Mucosa of gallbladder (tissue), 1 donor: ENCODE results near the gene ANKRD13D. TPM values are rescaled to one million over a fixed set of nuclear protein-coding genes. Genes with fewer than 3 reads are reported as not detected.
A peak's percentile ranks its signal among the peaks of the same experiment; 100 is the strongest.

Experiments used
- DNase-seq: peaks from one replicate; pipeline ENCODE4 v3.0.0-alpha.2; 2020; ENCODE audit warnings: low spot score
- total RNA-seq: library from RNA; stranded (reverse); gene quantifications from one replicate; pipeline ENCODE4 v1.2.1, GENCODE V29; 2021
- donor health status: DM: no; HTN: no; CAD: no.

ANKRD13D gene
- total RNA-seq, 1 donor from 2014 or later: 80.5 TPM

GRCh38 chr11:67261946-67262681, 27.0 kb upstream of the ANKRD13D start:
- no peak for DNase-seq

DNA sequence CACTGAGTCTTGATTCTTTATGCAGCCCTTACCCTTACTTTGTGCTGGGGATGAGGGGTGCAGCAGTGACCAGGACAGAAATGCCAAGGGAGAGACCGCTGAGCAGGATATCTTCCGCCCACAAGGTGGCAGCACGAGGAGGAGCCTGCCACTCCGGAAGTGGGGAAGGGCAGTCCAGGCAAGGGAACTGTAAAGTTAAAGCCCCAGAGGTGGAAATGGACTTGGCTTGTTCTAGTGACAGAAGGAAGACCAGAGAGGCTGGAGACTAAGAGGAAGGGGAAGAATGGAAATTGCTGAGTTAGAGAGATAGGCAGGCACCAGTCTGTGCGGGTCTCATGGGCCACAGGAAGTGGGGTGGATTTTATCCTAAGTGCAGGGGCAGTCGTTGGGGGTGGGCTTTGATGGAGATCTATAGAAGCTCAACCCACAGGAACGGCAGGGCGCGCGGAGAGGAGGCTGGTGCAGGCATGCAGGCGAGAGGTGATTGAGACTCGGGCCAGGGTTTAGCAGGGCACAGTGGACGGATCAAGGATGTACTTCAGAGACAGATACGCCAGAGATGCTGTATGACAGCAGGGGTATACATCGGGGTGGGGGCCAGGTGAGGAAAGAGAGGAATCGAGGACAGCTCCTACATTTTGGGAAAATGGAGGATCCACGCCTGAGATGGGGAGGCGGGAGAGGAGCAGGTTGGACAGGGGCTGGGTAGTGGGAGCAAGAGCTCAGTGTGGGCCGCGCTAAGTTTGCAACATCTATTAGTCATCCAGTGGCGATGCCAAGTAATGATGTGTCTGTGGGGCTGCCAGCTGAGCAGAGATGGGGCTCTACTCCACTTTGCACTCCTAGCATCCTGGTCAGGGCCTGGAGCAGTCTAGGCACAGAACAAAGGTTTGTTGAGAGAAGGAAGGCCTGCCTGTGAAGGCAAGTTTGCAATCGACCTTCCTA, 26.1 kb upstream of the ANKRD13D start:
- DNase-seq: peak; percentile 82

DNA sequence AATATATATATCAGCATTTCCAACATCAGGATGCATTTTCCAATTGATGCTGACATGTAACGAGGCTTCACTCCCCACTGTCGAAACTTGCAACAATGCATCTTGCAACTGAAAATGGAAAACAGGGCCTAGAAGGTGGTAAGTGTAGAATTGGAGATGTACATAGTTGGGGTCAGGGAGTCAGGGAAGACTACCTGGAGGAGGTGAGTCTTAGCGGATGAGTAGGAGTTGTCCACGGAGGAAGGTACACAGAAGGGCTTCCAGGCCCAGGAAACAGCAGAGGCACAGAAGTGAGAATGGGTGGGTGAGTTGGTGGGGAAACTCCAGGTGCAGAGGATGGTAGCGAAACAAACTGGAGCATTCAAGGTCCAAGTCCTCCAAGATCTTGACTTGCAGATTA, 24.8 kb upstream of the ANKRD13D start:
- DNase-seq: no peak

DNA sequence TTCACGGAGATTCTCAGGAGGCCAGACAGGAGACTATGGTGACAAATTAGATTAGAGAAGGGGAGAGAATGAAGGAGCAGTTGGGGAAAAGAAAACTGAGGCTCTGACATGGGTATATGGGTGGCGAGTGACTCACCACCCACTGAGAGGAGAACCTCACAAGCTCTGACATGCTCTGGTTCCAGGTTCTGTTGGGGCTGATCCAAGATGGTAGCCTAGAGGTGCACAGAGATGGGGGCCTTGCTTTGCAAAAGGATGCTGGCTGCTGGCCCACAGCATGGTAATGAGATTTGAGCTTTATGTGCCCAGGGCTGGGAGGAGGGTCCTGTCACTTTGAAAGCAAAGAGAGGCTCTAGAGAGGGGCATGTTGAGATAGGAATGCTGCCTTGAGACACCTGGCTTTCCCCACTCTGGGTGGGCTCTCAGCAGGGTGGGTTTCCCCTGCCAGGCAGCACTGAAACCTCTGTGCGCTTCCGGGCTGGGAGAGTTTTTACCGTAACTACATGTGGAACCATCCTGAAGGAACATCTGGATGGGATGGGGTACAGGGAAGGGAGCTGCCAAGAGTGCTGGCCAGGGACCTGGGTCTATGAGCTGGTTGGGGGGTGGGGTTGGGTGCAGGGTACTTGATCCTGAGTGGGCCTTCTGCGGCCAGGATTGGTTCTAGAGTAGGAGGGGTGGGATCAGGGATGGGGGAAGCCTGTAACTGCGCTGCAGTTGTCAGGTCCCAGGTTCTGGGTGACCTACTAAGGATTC, 24.0 kb upstream of the ANKRD13D start:
- DNase-seq: no peak

DNA sequence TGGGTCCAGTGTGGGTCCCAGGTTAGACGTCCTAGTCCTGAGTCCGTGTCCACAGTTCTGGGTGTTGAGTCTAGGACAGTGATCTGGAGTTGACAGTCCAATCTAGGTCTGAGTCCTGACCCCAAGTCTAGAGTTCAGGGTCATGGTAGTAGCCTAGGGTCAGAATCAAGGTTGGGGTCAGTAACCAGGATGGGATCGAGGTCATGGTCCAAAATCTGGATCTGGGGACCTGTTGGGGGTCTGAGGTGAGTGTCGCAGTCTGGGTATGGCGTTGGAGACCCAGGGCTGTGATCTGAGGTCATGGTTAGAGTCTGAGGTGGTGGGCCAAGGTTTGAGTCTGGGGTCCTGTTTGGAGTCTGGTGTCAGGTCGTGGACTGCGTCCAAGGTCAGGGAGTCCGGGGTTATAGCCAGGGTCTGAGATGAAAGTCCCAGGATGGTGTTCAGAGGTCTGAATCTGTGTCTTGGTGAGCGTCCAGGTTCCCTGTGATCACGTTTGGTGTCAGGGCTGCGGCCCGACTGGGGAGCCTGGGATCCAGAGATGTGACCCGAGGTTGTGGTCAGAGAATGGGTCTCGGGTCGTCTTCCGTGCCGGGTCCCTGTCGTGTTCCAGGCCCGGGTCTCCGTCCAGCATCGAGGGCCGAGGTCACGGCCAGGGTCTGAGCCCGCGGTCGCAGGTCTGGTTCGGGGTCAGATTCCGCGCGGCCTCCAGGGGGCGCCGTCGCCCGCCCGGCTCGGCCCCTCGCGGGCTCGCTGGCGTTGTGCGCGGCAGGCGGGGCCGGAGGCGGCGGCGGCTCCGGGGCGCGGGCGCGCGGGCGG, 23.3 kb upstream of the ANKRD13D start:
- DNase-seq: peak; percentile 76

- DNase-seq: no peak
These were observed 22.5 kb upstream of the ANKRD13D start, which contains the start of gene GRK2 for GRCh38 chr11:67266449-67267187. Gene GRK2, plus strand, starts transcription at chr11:67266473. Its CDS starts 227 bp downstream, at chr11:67266700.

DNA sequence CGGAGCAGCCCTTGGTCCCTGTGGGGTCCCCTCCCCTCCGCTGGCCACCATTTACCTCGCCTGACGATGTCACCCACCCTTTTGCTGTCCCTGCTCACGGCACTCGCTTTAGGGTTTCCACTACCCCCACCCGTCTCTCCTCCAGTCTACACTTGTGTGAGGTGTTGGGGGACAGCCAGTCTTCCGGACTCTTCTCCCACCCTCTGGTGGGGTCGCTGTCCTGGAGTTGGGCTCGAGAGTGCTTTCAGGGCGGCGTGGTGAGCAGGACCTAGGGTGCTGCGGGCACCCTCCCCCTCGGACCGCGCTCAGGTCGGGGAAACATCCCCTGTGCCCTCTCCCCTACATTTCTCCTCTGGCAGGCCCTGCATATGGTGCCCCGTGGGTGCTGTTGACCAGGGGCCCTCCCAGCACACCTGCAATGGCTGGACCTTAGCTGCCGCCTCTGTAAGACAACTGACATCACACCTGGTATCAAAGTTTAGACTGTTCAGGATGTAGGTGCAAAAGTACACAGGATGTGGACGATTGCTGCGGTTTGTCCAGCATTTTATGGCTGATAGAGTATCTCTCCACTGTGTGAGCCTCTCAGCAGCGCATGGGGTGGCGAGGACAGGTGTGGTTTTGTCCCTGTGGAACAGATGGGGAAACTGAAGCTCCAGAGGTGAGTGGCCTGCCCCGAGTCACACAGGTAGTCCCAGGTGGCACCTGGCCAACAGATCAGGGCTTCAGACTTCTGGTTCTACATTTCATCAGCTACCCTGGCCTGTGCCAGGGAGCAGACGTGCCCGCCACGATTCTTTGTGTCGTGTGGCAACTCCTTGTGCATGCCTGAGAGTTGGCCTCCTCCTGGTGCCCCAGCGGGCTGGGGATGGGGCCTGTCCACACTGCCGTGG, 21.7 kb upstream of the ANKRD13D start:
- DNase-seq: no peak

GRCh38 chr11:67268081-67268961, 20.8 kb upstream of the ANKRD13D start:
- DNase-seq: no peak

GRCh38 chr11:67268962-67269268, 20.2 kb upstream of the ANKRD13D start:
- no peak for DNase-seq

DNA sequence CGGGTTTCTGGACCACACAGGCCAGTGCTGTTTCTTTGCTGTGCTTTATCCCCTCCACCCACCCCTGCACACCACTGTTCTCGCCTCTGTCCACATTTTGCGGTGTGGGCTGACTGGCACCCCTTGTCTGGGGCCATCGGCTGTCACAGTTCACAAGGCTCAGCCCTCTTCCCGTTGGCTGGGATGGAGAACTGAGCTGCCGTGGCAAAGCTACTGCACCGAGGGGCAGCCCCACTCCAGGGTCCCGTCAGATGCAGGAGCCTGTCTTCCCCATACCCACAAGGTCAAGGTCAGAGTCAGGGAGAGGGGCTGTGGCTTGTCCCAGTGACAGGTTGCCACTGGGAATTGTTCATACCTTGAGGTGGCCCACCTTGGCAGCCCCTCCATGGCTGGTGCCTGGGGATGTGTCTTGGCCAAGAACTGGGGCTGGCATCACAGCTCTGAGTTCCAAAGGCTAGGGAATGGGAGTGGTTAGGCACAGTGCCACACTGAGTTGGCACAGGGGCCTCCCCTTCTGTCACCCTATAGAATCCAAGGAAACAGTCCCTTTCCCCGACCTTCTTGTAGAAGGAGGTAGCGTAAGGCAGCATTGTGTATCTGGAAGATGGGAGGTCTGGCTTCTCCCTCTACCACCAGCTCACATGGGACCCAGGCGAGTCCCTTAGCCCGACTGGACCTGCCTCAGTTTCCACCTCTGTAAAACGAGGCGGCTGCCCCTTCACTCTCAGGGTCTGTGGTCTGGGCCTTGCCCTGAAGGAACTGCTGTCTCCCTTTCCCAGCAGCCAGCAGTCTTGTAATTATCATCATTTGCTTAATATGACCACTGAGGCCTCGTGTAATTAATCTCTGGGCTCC, 19.5 kb upstream of the ANKRD13D start:
- no peak for DNase-seq

DNA sequence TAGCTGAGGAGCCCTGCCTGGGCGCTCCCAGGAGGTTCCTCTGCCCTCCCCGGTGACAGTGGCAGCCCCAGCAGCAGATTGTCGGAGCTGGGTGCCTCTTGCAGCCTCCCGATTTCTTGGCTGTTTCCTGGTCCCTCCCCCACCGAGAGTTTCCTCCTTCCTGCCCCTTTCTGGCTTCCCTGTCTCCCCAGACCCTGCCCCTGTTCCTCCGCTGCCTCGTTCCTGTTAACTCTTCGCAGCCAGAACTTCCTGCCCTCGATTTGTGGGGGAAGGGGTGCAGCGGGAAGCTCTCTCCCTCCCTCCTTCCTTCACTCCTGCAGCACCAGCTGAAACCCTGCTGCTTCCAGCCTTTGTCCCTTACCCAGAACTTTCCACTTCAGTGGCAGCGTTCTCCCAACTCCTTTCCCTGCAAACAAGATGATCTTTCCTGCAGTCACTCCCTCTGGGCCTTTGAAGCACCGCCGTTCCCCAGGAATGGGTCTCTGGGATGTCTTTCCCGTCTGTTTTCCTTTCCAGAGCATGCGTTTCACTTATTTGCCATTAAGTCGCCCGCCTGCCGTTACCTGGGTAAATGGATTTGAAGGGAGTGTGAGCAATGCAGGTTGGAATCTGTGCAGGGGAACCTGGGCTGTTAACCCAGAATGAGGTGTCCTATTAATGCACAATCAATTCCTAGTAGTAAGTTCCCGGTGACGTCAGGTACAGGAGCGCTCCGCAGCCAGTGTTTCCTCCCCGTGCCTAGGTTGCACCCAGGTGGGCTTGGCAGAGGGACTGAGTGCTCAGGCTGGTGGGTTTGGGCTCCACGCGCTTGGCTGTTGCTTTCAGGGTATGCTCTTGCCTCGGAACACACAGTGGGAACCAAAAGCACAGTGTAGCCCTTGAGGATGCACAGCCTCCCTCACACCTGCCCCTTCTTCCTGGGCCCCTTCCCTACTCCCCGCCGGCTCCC, 18.6 kb upstream of the ANKRD13D start:
- DNase-seq: no peak

- no peak for DNase-seq
These were observed 17.9 kb upstream of the ANKRD13D start for GRCh38 chr11:67271205-67271540.

DNA sequence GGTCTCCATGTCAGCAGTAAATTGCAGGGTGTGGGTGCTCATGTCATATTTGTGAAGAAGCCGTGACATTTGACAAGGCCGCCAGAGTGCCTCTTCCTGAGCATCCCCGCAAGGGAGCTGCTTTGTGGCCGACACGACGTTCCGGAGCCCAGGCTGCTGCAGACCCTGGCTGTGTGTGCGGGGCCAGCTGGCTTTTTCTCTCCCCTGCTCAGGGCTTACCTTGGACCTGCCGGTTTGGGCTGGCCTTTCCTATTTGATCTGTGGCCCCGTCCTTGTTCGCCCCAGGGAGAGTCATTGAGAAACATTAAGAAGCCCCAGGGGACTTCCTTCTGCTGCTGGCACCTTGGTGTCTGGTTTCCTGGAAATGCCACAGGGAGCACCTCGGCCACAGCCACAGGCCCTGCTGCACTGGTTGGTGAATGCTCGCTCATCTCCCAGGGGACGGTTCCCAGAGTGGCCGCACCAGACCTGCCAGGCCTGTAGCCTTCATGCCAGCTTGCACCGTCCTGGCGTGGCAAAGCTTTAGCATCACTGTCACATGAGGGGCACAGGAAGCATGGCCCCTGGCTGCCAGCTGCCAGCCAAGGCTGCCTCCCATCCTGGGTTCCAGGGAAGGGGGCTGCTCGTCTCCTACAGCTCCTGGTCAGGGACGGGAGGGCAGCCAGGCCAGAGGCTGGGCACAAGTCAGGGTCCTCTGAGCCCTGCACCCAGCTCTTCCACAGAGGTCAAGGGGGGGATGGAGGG, 17.4 kb upstream of the ANKRD13D start:
- DNase-seq: no peak

DNA sequence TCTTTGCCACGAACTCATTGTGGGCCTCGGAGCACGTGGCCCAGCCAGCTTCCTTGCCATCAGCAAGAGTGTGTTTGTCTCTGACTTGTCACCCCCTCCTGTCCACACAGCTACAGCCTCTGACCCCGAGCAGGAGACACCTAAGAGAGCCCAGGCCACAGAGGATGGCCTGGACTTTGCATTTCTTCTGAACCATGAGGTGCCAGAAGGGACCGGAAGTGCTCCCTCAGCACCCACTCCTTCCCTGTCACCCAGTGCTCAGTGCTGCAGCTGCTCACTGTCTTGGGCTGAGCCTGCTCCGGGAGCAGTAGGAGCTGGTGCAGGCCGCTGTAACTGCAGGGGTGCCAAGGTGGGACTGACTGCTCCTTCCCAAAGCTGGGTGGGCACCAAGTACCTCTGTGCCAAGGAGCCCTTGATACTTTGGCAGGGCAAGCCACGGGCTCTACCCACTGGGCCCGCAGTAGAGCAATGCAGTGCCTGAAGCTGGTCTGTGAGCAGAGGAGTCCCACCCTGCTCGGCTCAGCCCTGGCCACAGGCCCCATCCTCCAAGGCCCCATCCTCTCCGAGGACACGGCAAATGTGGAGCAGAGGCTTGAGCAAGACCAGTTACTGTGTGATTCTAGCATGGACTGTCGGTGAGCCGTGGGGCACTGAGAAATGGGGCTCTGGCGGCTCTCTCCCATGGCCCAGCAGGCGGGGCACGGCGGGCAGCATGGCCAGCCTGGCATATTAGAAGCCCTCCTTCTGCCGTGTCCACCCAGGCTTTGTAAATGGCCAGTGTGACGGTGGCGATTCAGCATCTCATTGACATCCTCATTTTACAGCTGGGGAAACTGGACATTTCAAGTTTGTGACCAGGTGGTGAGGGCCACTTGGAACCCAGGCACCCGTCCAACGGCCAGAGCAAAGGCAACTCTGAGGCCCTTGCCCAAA, 16.5 kb upstream of the ANKRD13D start:
- no peak for DNase-seq
